IMR-90 (cell line): Measurements from ENCODE around the gene TREM1.

Experiments
- CEBPB ChIP-seq: IDR thresholded peaks from 2 replicates; pipeline ENCODE4 v1.6.1; 2012; ENCODE audit warnings: low read depth, low read length, improper control_type of control experiment
- FOS ChIP-seq: fragments of 150-350 bp; IDR thresholded peaks from 2 replicates; pipeline ENCODE4 v1.6.1; 2016; ENCODE audit warnings: low read depth, low read length
- MAZ ChIP-seq: IDR thresholded peaks from 2 replicates; pipeline ENCODE4 v1.6.1; 2012; ENCODE audit warnings: low read depth, mild to moderate bottlenecking, low read length, improper control_type of control experiment, moderate library complexity, borderline replicate concordance
- POLR2A ChIP-seq: IDR thresholded peaks from 2 replicates; pipeline ENCODE4 v1.6.1; 2012; ENCODE audit warnings: mild to moderate bottlenecking, low read depth, low read length
- SMC3 ChIP-seq: fragments of 150-350 bp; IDR thresholded peaks from 2 replicates; pipeline ENCODE4 v1.6.1; 2016; ENCODE audit warnings: low read depth, mild to moderate bottlenecking, antibody characterized with exemption, low read length, moderate library complexity
- TF ChIP-seq, protein P1 (sequence below): conservative IDR thresholded peaks from 2 replicates; pipeline ENCODE4 v1.5.1; 2012; ENCODE audit warnings: mild to moderate bottlenecking, low read depth, low read length, improper control_type of control experiment

DNA sequence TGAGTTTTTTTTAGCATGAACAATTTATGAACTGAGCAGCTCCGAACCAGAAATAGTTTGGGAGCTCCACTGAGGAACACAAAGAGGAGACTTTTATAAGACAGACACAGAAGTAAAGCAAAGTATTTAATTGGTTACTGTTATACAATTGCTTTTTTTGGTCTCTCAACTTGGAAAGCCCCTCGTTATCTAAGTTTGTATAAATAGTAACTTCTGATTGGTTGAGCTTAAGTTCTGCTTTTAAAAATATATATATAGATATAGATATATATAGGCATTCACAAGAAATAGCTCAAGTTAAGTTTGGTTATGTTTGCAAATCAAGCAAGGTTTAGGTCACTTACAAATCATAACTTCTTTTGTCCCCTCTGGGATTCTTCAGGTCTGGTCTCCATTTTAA, 28.7 kb upstream of the TREM1 start:
- no peak for TF ChIP-seq SMC3
- TF ChIP-seq, protein P1, sequence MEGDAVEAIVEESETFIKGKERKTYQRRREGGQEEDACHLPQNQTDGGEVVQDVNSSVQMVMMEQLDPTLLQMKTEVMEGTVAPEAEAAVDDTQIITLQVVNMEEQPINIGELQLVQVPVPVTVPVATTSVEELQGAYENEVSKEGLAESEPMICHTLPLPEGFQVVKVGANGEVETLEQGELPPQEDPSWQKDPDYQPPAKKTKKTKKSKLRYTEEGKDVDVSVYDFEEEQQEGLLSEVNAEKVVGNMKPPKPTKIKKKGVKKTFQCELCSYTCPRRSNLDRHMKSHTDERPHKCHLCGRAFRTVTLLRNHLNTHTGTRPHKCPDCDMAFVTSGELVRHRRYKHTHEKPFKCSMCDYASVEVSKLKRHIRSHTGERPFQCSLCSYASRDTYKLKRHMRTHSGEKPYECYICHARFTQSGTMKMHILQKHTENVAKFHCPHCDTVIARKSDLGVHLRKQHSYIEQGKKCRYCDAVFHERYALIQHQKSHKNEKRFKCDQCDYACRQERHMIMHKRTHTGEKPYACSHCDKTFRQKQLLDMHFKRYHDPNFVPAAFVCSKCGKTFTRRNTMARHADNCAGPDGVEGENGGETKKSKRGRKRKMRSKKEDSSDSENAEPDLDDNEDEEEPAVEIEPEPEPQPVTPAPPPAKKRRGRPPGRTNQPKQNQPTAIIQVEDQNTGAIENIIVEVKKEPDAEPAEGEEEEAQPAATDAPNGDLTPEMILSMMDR = no peak
- TF ChIP-seq POLR2A = no peak
- no peak for TF ChIP-seq MAZ
- no peak for TF ChIP-seq FOS
- no peak for TF ChIP-seq CEBPB
